22Rv1 (cell line): ENCODE measurements around the gene IRS2.

Source experiments
- ZFX ChIP-seq: fragments of 450-650 bp; IDR thresholded peaks from 2 replicates; pipeline ENCODE4 v1.6.1; 2017; ENCODE audit warnings: antibody characterized with exemption, borderline replicate concordance
- TF ChIP-seq, protein P1 (sequence below): fragments of 450-650 bp; IDR thresholded peaks from 2 replicates; pipeline ENCODE4 v1.5.1; 2017; ENCODE audit warnings: mild to moderate bottlenecking

DNA sequence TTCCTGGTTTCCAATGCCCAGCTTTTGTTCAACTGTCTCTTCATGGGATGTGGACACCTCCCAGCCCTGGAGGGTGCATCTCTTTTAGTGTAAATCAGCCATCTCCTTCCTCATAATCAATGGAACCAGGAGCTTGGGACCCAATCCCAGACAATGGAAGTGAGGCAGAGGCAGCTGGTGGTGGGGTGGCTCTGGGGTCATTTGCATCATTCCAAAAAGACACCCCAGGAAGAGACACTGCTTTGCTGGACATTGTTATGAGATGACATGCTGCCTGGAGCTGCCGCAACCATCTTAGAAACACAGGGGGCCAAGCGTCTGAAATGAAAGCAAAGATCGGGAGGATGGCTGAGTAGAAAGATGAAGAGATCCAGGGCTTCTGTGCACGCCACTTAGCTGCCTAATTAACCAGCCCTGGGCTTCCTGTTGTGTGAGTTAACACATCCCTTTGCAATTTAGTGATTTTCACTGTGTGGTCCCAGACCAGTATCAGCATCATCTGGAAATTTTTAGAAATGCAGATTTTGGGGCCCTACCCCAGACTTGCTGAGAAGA, 36.1 kb downstream of the IRS2 start:
- TF ChIP-seq, protein P1, sequence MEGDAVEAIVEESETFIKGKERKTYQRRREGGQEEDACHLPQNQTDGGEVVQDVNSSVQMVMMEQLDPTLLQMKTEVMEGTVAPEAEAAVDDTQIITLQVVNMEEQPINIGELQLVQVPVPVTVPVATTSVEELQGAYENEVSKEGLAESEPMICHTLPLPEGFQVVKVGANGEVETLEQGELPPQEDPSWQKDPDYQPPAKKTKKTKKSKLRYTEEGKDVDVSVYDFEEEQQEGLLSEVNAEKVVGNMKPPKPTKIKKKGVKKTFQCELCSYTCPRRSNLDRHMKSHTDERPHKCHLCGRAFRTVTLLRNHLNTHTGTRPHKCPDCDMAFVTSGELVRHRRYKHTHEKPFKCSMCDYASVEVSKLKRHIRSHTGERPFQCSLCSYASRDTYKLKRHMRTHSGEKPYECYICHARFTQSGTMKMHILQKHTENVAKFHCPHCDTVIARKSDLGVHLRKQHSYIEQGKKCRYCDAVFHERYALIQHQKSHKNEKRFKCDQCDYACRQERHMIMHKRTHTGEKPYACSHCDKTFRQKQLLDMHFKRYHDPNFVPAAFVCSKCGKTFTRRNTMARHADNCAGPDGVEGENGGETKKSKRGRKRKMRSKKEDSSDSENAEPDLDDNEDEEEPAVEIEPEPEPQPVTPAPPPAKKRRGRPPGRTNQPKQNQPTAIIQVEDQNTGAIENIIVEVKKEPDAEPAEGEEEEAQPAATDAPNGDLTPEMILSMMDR = no peak
- no peak for TF ChIP-seq ZFX
